HG02623 (cell line): ENCODE results near the gene UBR1.
"Not testable (repeated sequence)": the region's sequence is repeated elsewhere in the genome, so short reads cannot be mapped to it uniquely, and the experiment has no call there.

Experiments
- ATAC-seq: cut with Tn5 transposase; IDR thresholded peaks from one replicate; pipeline ENCODE4 v1.9.1; 2021; ENCODE audit warnings: moderate library complexity; ENCODE audit not compliant: unreplicated experiment

UBR1 gene

DNA sequence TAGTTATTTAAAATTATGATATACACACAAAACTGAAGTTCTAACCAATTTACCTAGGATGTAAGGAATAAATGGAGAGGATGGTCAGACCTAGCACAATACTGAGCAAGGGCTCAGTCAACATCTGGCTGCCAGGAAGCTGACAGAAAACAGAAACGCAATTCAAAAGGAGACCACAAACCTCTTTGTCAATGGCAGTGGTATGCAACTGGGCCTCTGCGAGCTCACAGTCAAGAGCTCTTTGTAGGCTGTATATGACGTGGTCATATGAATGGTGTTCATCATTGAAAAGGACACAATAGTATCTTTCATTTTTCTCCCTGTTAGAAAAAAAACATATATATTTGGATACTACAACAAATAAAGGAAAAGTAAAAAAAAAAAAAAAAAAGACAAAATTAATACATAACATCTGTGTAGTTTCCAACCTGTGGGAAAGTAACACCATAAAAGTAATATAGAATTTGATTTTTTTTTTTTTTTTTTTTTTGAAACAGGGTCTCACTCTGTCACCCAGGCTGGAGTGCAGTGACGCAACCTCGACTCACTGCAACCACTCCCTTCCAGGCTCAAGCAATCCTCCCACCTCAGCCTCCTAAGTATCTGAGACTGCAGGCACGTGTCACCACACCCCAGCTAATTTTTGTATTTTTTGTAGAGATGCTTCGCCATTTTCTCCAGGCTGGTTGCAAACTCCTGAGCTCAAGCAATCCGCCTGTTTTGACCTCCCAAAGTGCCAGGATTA lies 37.9 kb downstream of the UBR1 start:
- no peak for ATAC-seq

DNA sequence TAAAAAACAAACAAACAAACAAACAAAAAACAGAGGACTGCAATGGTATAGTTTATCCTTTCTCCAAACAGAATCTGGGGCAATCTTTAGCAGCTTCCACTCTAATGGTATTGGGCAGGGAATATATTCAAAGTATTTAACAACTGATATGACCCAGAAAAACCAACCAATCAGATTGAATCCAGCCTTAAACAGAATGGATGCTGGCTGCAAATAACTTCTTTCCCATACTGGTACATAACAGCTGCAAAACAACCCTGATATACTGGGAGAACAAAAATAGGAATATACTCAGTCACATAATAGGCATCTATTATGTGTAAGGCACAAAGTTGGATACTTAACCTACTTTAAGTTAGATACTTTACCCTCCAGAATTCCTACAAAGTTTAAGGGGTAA lies 49.1 kb downstream of the UBR1 start:
- no peak for ATAC-seq

- ATAC-seq, result no peak
These were observed 53.0 kb downstream of the UBR1 start for GRCh38 chr15:43052860-43053259.

- no peak for ATAC-seq
These were observed 56.9 kb downstream of the UBR1 start for GRCh38 chr15:43048935-43049334.

DNA sequence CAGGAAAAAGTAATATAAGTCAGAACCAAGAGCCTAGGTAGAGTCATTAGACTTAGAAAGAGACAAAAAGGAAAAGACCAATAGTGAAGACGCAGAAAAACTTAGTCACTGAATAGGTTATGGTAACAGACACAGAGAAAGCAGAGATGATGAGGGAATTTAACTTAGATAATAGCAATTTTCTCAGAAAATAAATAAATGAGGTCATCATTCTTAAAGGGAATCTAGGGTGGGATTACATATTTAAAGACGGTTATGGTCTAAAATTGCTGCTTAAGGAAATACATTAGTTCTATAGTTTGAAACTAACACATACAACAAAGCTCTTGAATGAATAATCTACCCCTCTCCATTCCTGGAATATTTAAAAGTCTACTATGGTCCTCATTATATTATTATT lies 59.4 kb downstream of the UBR1 start:
- no peak for ATAC-seq

- no peak for ATAC-seq
These were observed 63.0 kb downstream of the UBR1 start for GRCh38 chr15:43042885-43043284.

- ATAC-seq, result not testable (repeated sequence)
These were observed 64.8 kb downstream of the UBR1 start for GRCh38 chr15:43041085-43041484.

- ATAC-seq, result not testable (repeated sequence)
These were observed 70.6 kb downstream of the UBR1 start for GRCh38 chr15:43035240-43035639.

GRCh38 chr15:43029476-43029875 lies 76.4 kb downstream of the UBR1 start:
- no peak for ATAC-seq

GRCh38 chr15:43025150-43025549 lies 80.7 kb downstream of the UBR1 start:
- ATAC-seq, result no peak

DNA sequence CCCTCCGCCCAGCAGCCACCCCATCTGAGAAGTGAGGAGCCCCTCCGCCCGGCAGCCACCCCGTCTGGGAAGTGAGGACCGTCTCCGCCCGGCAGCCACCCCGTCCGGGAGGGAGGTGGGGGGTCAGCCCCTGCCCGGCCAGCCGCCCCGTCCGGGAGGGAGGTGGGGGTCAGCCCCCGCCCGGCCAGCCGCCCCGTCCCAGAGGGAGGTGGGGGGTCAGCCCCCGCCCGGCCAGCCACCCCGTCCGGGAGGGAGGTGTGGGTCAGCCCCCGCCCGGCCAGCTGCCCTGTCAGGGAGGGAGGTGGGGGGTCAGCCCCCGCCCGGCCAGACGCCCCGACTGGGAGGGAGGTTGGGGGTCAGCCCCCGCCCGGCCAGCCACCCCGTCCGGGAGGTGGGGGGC lies 91.2 kb downstream of the UBR1 start:
- not testable (repeated sequence) for ATAC-seq

- no peak for ATAC-seq
These were observed 96.6 kb downstream of the UBR1 start for GRCh38 chr15:43009206-43009605.

DNA sequence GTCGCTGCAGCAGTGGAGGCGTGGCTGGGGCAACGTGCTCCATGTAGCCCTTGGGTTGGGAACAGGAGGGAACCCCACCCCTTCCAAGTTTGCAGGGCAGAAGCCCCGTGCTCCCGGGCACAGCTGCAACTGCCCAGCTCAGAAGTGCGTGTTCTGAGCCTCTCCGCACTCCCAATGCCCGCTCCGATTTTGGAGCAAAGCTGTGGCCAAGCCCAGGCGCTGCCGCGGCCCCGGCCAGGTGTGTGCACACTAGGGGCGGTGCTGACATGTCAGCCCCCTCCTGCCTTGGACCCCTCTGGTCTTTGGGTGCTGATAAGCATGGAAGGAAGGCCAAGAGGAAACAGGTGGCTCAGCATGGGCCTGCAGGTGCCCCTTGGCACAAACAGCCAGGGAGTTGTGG lies 97.7 kb downstream of the UBR1 start:
- no peak for ATAC-seq

DNA sequence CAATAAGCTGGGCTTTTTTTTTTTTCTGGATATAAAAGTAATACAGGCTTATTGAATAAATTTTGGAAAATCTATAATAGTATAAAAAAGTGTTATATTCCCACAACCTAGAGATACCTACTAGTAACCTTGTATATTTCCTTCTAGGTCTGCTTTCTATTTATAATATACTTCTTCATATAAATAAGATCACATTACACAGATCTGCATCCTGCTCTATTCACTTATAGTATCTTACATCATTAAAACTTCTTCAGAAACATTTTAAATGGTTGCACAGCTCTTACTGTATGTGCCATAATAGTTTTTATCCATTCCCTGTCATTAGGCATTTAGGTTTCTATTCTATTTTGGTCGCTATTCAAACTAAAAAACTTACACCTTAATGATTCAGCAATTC lies 98.3 kb downstream of the UBR1 start:
- ATAC-seq, result no peak

DNA sequence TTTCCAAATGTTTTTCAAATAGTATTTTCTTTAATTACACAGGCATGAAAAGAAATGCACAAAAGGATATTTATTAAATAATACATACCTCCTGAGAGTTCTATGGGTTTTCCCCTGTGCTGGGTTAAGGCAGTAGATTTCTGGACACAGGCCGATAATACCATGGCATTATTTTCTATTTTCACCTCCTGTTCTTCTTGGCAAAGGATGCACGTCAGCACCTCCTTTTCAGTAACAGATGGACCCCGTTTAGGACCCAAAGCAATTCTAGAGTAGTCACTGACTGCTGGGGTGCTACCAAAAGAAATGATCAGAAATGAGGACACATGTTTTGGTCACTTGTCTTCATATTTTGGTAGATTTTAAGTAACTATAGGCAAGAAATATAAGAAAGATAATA lies 98.8 kb downstream of the UBR1 start:
- ATAC-seq, result no peak

DNA sequence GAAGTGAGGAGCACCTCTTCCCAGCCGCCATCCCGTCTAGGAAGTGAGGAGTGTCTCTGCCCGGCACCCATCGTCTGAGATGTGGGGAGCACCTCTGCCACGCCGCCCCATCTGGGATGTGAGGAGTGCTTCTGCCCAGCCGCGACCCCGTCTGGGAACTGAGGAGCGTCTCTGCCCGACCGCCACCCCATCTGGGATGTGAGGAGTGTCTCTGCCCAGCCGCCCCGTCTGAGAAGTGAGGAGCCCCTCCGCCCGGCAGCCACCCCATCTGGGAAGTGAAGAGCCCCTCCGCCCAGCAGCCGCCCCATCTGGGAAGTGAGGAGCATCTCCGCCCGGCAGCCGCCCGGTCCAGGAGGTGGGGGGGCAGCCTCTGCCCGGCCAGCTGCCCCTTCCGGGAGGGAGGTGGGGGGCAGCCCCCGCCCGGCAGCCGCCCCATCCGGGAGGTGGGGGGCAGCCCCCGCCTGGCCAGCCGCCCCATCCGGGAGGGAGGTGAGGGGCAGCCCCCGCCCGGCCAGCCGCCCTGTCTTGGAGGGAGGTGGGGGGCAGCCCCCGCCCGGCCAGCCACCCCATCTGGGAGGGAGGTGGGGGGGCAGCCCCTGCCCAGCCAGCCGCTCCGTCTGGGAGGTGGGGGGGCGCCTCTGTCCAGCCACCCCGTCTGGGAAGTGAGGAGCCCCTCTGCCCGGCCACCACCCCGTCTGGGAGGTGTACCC lies 100.8 kb downstream of the UBR1 start:
- not testable (repeated sequence) for ATAC-seq

DNA sequence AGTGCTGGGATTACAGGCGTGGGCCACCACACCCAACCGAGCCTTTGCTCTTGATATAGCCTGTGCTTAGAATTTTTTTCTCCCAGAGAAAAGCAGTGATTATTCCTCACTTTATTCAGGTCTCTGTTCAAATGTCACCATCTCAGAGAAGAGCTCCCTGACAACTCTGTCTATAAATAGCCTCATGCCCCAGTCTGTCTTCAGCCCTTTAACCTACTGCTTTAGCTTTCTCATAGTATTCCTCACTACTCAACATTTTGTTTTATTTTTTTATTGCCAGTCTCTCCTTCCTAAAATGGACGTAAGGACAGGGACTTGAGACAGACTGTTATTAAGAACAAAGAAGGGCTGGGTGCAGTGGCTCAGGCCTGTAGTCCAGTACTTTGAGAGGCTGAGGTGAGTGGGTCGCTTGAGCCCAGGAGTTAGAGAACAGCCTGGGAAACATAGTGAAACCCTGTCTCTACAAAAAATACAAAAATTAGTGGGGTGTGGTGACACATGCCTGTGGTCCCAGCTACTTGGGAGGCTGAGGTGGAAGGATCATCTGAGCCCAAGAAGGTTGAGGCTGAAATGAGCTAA lies 106.5 kb downstream of the UBR1 start:
- ATAC-seq, result no peak

- no peak for ATAC-seq
These were observed 109.0 kb downstream of the UBR1 start for GRCh38 chr15:42996871-42997270.

- no peak for ATAC-seq
These were observed 111.3 kb downstream of the UBR1 start for GRCh38 chr15:42994546-42994945.

DNA sequence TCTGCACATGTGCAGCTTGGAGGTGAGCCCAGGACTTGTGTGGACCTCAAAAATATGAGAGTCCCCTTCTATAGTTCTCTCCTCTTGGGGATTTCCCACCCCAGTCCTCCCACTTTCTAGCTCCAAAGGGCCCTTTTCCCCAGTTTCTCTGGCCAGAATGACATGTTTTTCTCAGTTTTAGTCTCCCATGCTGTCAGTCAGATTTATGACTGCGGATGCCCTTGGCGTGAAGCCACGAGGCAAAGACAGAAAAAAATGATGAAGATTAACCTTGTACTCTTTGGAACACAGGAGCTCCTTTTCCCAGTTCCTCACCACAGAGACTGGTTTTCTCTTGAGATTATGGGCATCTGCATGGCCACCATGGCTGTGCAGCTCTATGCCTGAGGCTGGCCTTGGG lies 113.2 kb downstream of the UBR1 start:
- ATAC-seq, result no peak

GRCh38 chr15:42986693-42987342 lies 119.0 kb downstream of the UBR1 start:
- ATAC-seq, result no peak
